HUES48 (cell line): ENCODE data around the gene PRELID3B.

Experiments
- H3K27ac ChIP-seq: one replicate; pipeline ENCODE4 v1.7.0; 2013; ENCODE audit warnings: low read depth, low read length, inconsistent platforms
- H3K27me3 ChIP-seq: 2 replicates; pipeline ENCODE4 v1.6.1; 2013; ENCODE audit warnings: mild to moderate bottlenecking, low read length; ENCODE audit not compliant: control insufficient read depth, insufficient read depth
- H3K36me3 ChIP-seq: 2 replicates; pipeline ENCODE4 v1.6.1; 2013; ENCODE audit warnings: low read length; ENCODE audit not compliant: control insufficient read depth, insufficient read depth
- H3K4me1 ChIP-seq: 2 replicates; pipeline ENCODE4 v1.6.1; 2013; ENCODE audit warnings: mild to moderate bottlenecking, low read length; ENCODE audit not compliant: control insufficient read depth, insufficient read depth
- H3K4me3 ChIP-seq: 2 replicates; pipeline ENCODE4 v1.5.1; 2013; ENCODE audit warnings: mild to moderate bottlenecking, low read depth, low read length
- H3K9ac ChIP-seq: 2 replicates; pipeline ENCODE4 v1.6.1; 2013; ENCODE audit warnings: mild to moderate bottlenecking, low read depth, low read length, moderate library complexity
- H3K9me3 ChIP-seq: 2 replicates; pipeline ENCODE4 v1.6.1; 2013; ENCODE audit warnings: low read length; ENCODE audit not compliant: control insufficient read depth, insufficient read depth

PRELID3B gene

GRCh38 chr20:59008715-59009336, 33.8 kb downstream of the PRELID3B start:
- no peak overlapping the region for H3K4me3 ChIP-seq
- H3K9me3 ChIP-seq = no peaks in the 10 kb centered on the region
- no peaks in the 10 kb centered on the region for H3K36me3 ChIP-seq
- H3K4me1 ChIP-seq = peaks cover 17% of the 10 kb centered on the region
- peaks cover 20% of the 10 kb centered on the region for H3K27me3 ChIP-seq
- H3K9ac ChIP-seq = no peak overlapping the region
- no peak overlapping the region for H3K27ac ChIP-seq

GRCh38 chr20:59007665-59008511, 34.7 kb downstream of the PRELID3B start:
- Histone ChIP-seq H3K36me3 (no peaks in the 10 kb centered on the region), H3K9me3 (no peaks in the 10 kb centered on the region), H3K27me3 (peaks cover 20% of the 10 kb centered on the region), H3K27ac (no peak overlapping the region), H3K9ac (no peak overlapping the region), H3K4me1 (peaks cover 17% of the 10 kb centered on the region), H3K4me3 (peak overlapping the region; percentile 70; the same call in 1 of the 2 replicates)

GRCh38 chr20:59006864-59007664, 35.5 kb downstream of the PRELID3B start, which contains the start of gene CTSZ:
Gene CTSZ (minus strand): TSS chr20:59007254. CDS start chr20:59007128, 126 bp downstream.
- no peaks in the 10 kb centered on the region for H3K9me3 ChIP-seq
- H3K4me3 ChIP-seq = peak within 1 kb of the TSS; percentile 70
- peaks cover 20% of the 10 kb centered on the region for H3K27me3 ChIP-seq
- no peaks in the 10 kb centered on the region for H3K36me3 ChIP-seq
- H3K4me1 ChIP-seq = peaks cover 17% of the 10 kb centered on the region
- peak within 1 kb of the TSS; percentile 42 for H3K9ac ChIP-seq
- H3K27ac ChIP-seq = no peak within 1 kb of the TSS

GRCh38 chr20:59006167-59006863, 36.3 kb downstream of the PRELID3B start:
- no peaks in the 10 kb centered on the region for H3K9me3 ChIP-seq
- peak overlapping the region; percentile 42 for H3K9ac ChIP-seq
- no peak overlapping the region for H3K27ac ChIP-seq
- H3K27me3 ChIP-seq = peaks cover 20% of the 10 kb centered on the region
- peaks cover 16% of the 10 kb centered on the region for H3K4me1 ChIP-seq
- H3K4me3 ChIP-seq = peak overlapping the region; percentile 70
- 0 out of 2 replicates have a peak, but pooled peaks cover 3% of the 10 kb centered on the region for H3K36me3 ChIP-seq

- Histone ChIP-seq H3K4me3 (no peak overlapping the region), H3K36me3 (0 out of 2 replicates have a peak, but pooled peaks cover 4% of the 10 kb centered on the region), H3K9me3 (no peaks in the 10 kb centered on the region), H3K9ac (no peak overlapping the region), H3K27me3 (peaks cover 20% of the 10 kb centered on the region), H3K4me1 (peaks cover 11% of the 10 kb centered on the region), H3K27ac (no peak overlapping the region)
These were observed 36.9 kb downstream of the PRELID3B start for GRCh38 chr20:59005523-59006166.

- H3K27me3 ChIP-seq = peaks cover 20% of the 10 kb centered on the region
- 0 out of 2 replicates have a peak, but pooled peaks cover 4% of the 10 kb centered on the region for H3K36me3 ChIP-seq
- H3K4me3 ChIP-seq = no peak overlapping the region
- peaks cover 11% of the 10 kb centered on the region for H3K4me1 ChIP-seq
- H3K27ac ChIP-seq = no peak overlapping the region
- H3K9ac ChIP-seq = no peak overlapping the region
- no peaks in the 10 kb centered on the region for H3K9me3 ChIP-seq
These were observed 37.6 kb downstream of the PRELID3B start for GRCh38 chr20:59004763-59005522.

GRCh38 chr20:59004493-59004762, 38.2 kb downstream of the PRELID3B start:
- H3K4me3 ChIP-seq = no peak overlapping the region
- H3K9me3 ChIP-seq = no peaks in the 10 kb centered on the region
- no peak overlapping the region for H3K9ac ChIP-seq
- peaks cover 20% of the 10 kb centered on the region for H3K27me3 ChIP-seq
- no peak overlapping the region for H3K27ac ChIP-seq
- H3K4me1 ChIP-seq = peaks cover 11% of the 10 kb centered on the region
- 0 out of 2 replicates have a peak, but pooled peaks cover 4% of the 10 kb centered on the region for H3K36me3 ChIP-seq

- Histone ChIP-seq H3K4me1 (peaks cover 11% of the 10 kb centered on the region), H3K36me3 (0 out of 2 replicates have a peak, but pooled peaks cover 4% of the 10 kb centered on the region), H3K9ac (no peak overlapping the region), H3K27me3 (peaks cover 16% of the 10 kb centered on the region), H3K4me3 (no peak overlapping the region), H3K27ac (no peak overlapping the region), H3K9me3 (no peaks in the 10 kb centered on the region)
These were observed 38.6 kb downstream of the PRELID3B start for GRCh38 chr20:59003836-59004492.

GRCh38 chr20:59002874-59003399, 39.6 kb downstream of the PRELID3B start:
- H3K27ac ChIP-seq = no peak overlapping the region
- H3K4me1 ChIP-seq = peaks cover 11% of the 10 kb centered on the region
- H3K36me3 ChIP-seq = 0 out of 2 replicates have a peak, but pooled peaks cover 4% of the 10 kb centered on the region
- no peaks in the 10 kb centered on the region for H3K9me3 ChIP-seq
- H3K27me3 ChIP-seq = peaks cover 6% of the 10 kb centered on the region; the same call in 1 of the 2 replicates
- H3K4me3 ChIP-seq = no peak overlapping the region
- H3K9ac ChIP-seq = no peak overlapping the region
